HepG2 (cell line): ENCODE results near the gene PRKG1.

Source experiments
- DRAP1 ChIP-seq: IDR thresholded peaks from 2 replicates; pipeline ENCODE4 v1.6.1; 2016; ENCODE audit warnings: missing genetic modification reagents, missing compliant biosample characterization
- KMT2A ChIP-seq: sonication (generic); formaldehyde crosslinking; IDR thresholded peaks from 2 replicates; pipeline ENCODE4 v1.4.0; 2020; ENCODE audit warnings: missing genetic modification reagents
- MIXL1 ChIP-seq: IDR thresholded peaks from 2 replicates; pipeline ENCODE4 v1.6.1; 2016
- RFX5 ChIP-seq: IDR thresholded peaks from 2 replicates; pipeline ENCODE4 v1.6.1; 2011; ENCODE audit warnings: low read depth, low read length, improper control_type of control experiment
- SKI ChIP-seq: fragments of 450-650 bp; IDR thresholded peaks from one replicate; pipeline ENCODE4 v1.6.1; 2018; ENCODE audit warnings: mild to moderate bottlenecking; ENCODE audit not compliant: partially characterized antibody
- SP140L ChIP-seq: sonication (generic); formaldehyde crosslinking; IDR thresholded peaks from 2 replicates; pipeline ENCODE4 v1.4.0; 2020; ENCODE audit warnings: missing genetic modification reagents, borderline replicate concordance
- USF2 ChIP-seq, 2 experiments: sonication (generic) in 1 of 2; formaldehyde crosslinking in 1 of 2; IDR thresholded peaks; 2 replicates each; pipeline versions ENCODE4 v1.5.1 to v1.6.1; 2011 to 2020; ENCODE audit warnings: borderline replicate concordance in 1 of 2, low read depth in 1 of 2, low read length in 1 of 2, mild to moderate bottlenecking in 1 of 2, missing genetic modification reagents in 1 of 2, moderate library complexity in 1 of 2

GRCh38 chr10:51961401-51961800 lies 887.1 kb downstream of the PRKG1 start:
- TF ChIP-seq KMT2A (CRISPR knock-in tag): no peak
- no peak for TF ChIP-seq USF2 (IDR thresholded peaks at IDR 0.05; ENCODE audit: low read depth, low read length)
- no peak for TF ChIP-seq USF2 (CRISPR knock-in tag; IDR thresholded peaks at IDR 0.05; ENCODE audit: borderline replicate concordance)
- no peak for TF ChIP-seq SKI
- no peak for TF ChIP-seq SP140L (CRISPR knock-in tag)
- no peak for TF ChIP-seq RFX5
- TF ChIP-seq MIXL1 (CRISPR knock-in tag): no peak
- TF ChIP-seq DRAP1 (CRISPR knock-in tag): no peak
